Mesodermal cell (in vitro differentiated cells): Measurements from ENCODE around the gene PTRH1.

Source experiments
- H3K27ac ChIP-seq: 2 replicates; pipeline ENCODE4 v1.7.0; 2013; ENCODE audit warnings: mild to moderate bottlenecking, low read depth, low read length, moderate library complexity; ENCODE audit not compliant: severe bottlenecking
- H3K36me3 ChIP-seq: 2 replicates; pipeline ENCODE4 v1.7.1; 2013; ENCODE audit warnings: mild to moderate bottlenecking, low read length, moderate library complexity; ENCODE audit not compliant: control insufficient read depth, insufficient read depth
- H3K4me1 ChIP-seq: one replicate; pipeline ENCODE4 v1.7.1; 2013; ENCODE audit warnings: mild to moderate bottlenecking, low read length; ENCODE audit not compliant: insufficient read depth, control insufficient read depth, poor library complexity, severe bottlenecking
- H3K4me3 ChIP-seq: 2 replicates; pipeline ENCODE4 v1.7.0; 2013; ENCODE audit warnings: low read length, control low read depth, mild to moderate bottlenecking; ENCODE audit not compliant: insufficient read depth, poor library complexity, severe bottlenecking; ENCODE audit errors: extremely low read depth
- H3K9me3 ChIP-seq: 2 replicates; pipeline ENCODE4 v1.7.1; 2013; ENCODE audit warnings: mild to moderate bottlenecking, low read length, moderate library complexity; ENCODE audit not compliant: control insufficient read depth
- WGBS, 2 experiments: methylation state at CpG; one replicate each; pipeline ENCODE4 v1.1.5; 2013; ENCODE audit warnings: missing lambda C conversion rate in 2 of 2; ENCODE audit not compliant: insufficient coverage in 2 of 2; 5-methylcytosine and 5-hydroxymethylcytosine counted together

PTRH1 gene

GRCh38 chr9:127717766-127718165 lies 2.3 kb upstream of the PTRH1 start:
- H3K27ac ChIP-seq = no peak overlapping the region
- 90 to 92% methylated on average over 1 to 4 of the region's 5 CpGs for WGBS, 2 experiments

DNA sequence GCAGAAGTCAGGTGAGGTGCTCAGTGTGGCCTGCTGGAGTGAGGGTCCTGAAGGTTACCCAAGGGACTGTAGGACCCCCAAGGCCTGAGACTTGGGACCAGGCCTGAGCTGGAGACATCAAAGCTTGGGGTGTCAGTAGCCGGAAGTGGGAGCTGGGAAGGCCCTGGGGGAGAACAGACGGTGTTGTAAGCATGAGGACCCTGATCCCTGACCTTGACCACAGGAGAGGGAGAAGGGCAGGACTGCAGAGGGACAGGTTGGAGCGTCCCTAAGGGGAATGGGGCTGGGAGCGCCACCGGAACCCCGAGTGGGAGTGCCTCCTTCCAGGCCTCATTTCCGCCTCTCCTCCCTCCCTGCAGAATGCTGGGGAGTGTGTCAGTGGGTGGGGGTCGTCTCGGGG lies 949 bp upstream of the PTRH1 start:
- peaks cover 3% of the 10 kb centered on the region for H3K4me1 ChIP-seq
- no peak overlapping the region for H3K27ac ChIP-seq
- 88 to 95% methylated on average over 5 to 6 of the region's 9 CpGs for WGBS, 2 experiments
- no peaks in the 10 kb centered on the region for H3K9me3 ChIP-seq
- no peaks in the 10 kb centered on the region for H3K36me3 ChIP-seq
- H3K4me3 ChIP-seq = no peak overlapping the region

More at GRCh38 chr9:127717766-127718165, 2.3 kb upstream of the PTRH1 start:
- Histone ChIP-seq H3K4me3 (no peak overlapping the region), H3K36me3 (no peaks in the 10 kb centered on the region), H3K9me3 (no peaks in the 10 kb centered on the region), H3K4me1 (no peaks in the 10 kb centered on the region)

DNA sequence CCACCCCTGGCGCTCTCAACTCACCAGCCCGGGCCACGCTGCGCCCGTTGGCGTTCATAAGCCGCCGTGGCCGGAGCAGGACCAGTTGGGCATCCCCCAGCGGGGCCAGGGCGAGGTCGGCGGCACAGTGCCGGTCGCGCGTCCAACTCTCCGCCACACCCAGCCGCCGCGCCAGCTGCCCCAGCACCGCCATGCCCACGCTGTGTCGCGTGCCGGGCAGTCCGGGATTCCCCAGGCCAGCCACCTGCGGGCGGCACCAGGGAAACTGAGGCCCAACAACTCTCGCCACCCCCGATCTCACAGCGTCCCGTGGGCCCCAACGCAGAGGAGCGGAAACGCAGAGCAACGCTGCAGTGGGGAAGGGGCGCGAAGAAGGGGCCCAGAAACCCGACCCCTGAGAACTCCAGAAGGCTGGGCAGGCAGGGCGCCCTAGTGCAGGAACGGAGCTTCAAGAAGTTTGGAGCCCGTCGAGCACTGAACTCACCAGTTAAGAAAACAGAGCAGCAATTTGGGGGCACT lies 453 bp downstream of the PTRH1 start:
- H3K4me1 ChIP-seq = peaks cover 3% of the 10 kb centered on the region
- no peaks in the 10 kb centered on the region for H3K36me3 ChIP-seq
- peak overlapping the region; percentile 78 for H3K4me3 ChIP-seq
- WGBS, 2 experiments = 0% methylated on average over 31 to 34 of the region's 44 CpGs
- no peaks in the 10 kb centered on the region for H3K9me3 ChIP-seq
- no peak overlapping the region for H3K27ac ChIP-seq

GRCh38 chr9:127714020-127714750 lies 1.3 kb downstream of the PTRH1 start:
- H3K4me1 ChIP-seq = peaks cover 3% of the 10 kb centered on the region
- H3K36me3 ChIP-seq = no peaks in the 10 kb centered on the region
- no peak overlapping the region for H3K27ac ChIP-seq
- no peaks in the 10 kb centered on the region for H3K9me3 ChIP-seq
- peak overlapping the region; percentile 78 for H3K4me3 ChIP-seq
- 83 to 86% methylated on average over 17 to 19 of the region's 19 CpGs for WGBS, 2 experiments

- Histone ChIP-seq H3K4me1 (peaks cover 3% of the 10 kb centered on the region), H3K36me3 (no peaks in the 10 kb centered on the region), H3K9me3 (peaks cover 4% of the 10 kb centered on the region), H3K27ac (no peak overlapping the region), H3K4me3 (no peak overlapping the region)
- 95 to 96% methylated on average over 3 to 4 of the region's 10 CpGs for WGBS, 2 experiments
These were observed 2.6 kb downstream of the PTRH1 start for GRCh38 chr9:127712867-127713266.

DNA sequence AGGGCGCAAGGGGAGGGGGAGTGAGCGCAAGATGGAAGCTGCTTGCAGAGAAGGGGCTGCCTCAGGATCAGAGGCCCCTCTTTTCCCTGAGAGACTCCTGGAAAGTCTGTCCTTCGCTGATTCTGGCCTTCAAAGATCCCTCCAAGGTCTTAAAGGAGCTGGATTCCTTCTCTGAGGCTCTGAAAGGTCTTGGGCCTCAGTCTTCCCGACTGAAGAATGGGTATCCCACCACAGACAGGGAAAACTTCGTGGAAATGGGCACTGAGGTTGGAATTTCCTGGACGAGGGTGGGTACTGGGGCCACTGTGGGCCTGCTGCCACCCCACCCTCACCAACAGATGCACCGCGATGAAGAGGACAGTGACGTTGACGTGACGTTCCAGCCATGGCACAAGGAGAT lies 3.1 kb downstream of the PTRH1 start:
- Histone ChIP-seq H3K4me3 (no peak overlapping the region), H3K36me3 (no peaks in the 10 kb centered on the region), H3K27ac (no peak overlapping the region), H3K9me3 (peaks cover 4% of the 10 kb centered on the region), H3K4me1 (peaks cover 3% of the 10 kb centered on the region)
- 93 to 96% methylated on average over 8 to 11 of the region's 11 CpGs for WGBS, 2 experiments

GRCh38 chr9:127711831-127712274 lies 3.6 kb downstream of the PTRH1 start:
- WGBS, 2 experiments = 70 to 79% methylated on average over 10 to 11 of the region's 11 CpGs
- no peak overlapping the region for H3K4me3 ChIP-seq
- H3K9me3 ChIP-seq = peaks cover 4% of the 10 kb centered on the region
- no peak overlapping the region for H3K27ac ChIP-seq
- H3K36me3 ChIP-seq = no peaks in the 10 kb centered on the region
- peaks cover 3% of the 10 kb centered on the region for H3K4me1 ChIP-seq

GRCh38 chr9:127711226-127711701 lies 4.2 kb downstream of the PTRH1 start:
- H3K27ac ChIP-seq = no peak overlapping the region
- H3K9me3 ChIP-seq = peaks cover 4% of the 10 kb centered on the region
- H3K36me3 ChIP-seq = no peaks in the 10 kb centered on the region
- H3K4me3 ChIP-seq = no peak overlapping the region
- WGBS, 2 experiments = 85 to 91% methylated on average over 8 to 9 of the region's 9 CpGs
- peaks cover 3% of the 10 kb centered on the region for H3K4me1 ChIP-seq

DNA sequence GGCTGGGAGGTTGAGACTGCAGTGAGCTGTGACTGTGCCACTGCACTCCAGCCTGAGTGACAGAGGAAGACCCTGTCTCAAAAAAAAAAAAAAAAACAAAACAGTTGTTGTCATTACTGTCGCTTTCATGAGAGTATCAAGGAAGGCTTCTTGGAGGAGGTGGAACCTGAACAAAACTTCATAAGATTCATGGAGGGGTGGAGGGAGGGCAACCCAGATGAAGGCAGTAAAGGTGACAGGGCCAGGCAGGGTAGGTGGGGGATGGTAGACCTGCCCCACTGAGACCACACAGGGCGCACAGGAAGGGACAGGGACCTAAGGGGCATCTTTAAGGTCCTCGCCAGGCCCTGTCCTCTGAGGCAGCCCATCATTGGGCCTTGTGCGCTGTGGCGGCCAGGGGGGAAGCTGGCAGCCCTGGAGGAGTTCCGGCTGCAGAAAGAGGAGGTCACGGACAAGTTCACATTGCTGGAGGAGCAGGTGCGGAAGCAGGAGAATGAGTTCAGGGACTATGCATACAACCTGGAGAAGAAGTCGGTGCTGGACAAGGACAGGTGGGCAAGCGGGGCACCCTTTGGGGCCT lies 5.2 kb downstream of the PTRH1 start:
- Histone ChIP-seq H3K9me3 (peaks cover 4% of the 10 kb centered on the region), H3K4me1 (peaks cover 3% of the 10 kb centered on the region), H3K27ac (no peak overlapping the region), H3K36me3 (no peaks in the 10 kb centered on the region), H3K4me3 (no peak overlapping the region)
- WGBS, 2 experiments = 86 to 92% methylated on average over 9 to 10 of the region's 10 CpGs

GRCh38 chr9:127708952-127709587 lies 6.4 kb downstream of the PTRH1 start:
- 87 to 93% methylated on average over 8 of the region's 8 CpGs for WGBS, 2 experiments
- Histone ChIP-seq H3K9me3 (peaks cover 4% of the 10 kb centered on the region), H3K36me3 (no peaks in the 10 kb centered on the region), H3K4me3 (no peak overlapping the region), H3K4me1 (peaks cover 3% of the 10 kb centered on the region), H3K27ac (no peak overlapping the region)
